ENCODE results near the gene RBM5. TPM values are rescaled to one million over a fixed set of nuclear protein-coding genes. Genes with fewer than 3 reads are reported as not detected.
A peak's percentile ranks its signal among the peaks of the same experiment; 100 is the strongest.

Gene RBM5
- total RNA-seq, 1 experiment from 2014 or later = 92.1 TPM

- DNase-seq (ENCODE audit: low spot score) (no peak), ATAC-seq (peak; percentile 11)
- Mint-ChIP-seq H3K4me3 (no peak overlapping the region), H3K4me1 (peaks cover 48% of the 10 kb centered on the region), H3K27me3 (ENCODE audit: low read depth) (no peaks in the 10 kb centered on the region), H3K27ac (peak overlapping the region; percentile 71), H3K36me3 (peaks cover 14% of the 10 kb centered on the region), H3K9me3 (no peaks in the 10 kb centered on the region)
- TF ChIP-seq GABPB1 (CRISPR knock-in tag; IDR thresholded peaks at IDR 0.05) (no peak), NFE2L1 (CRISPR knock-in tag; IDR thresholded peaks at IDR 0.05) (no peak), IRF2 (CRISPR knock-in tag; IDR thresholded peaks at IDR 0.05; ENCODE audit: borderline replicate concordance, low read depth) (no peak), CDX4 (CRISPR knock-in tag; IDR thresholded peaks at IDR 0.05; ENCODE audit: borderline replicate concordance) (no peak), ZNF263 (CRISPR knock-in tag; IDR thresholded peaks at IDR 0.05; ENCODE audit: low read depth) (no peak), JAZF1 (CRISPR knock-in tag; IDR thresholded peaks at IDR 0.05) (no peak), ATF3 (CRISPR knock-in tag; conservative IDR thresholded peaks at IDR 0.05) (no peak), FOXJ3 (CRISPR knock-in tag; IDR thresholded peaks at IDR 0.05; ENCODE audit: borderline replicate concordance) (no peak), FOXK1 (CRISPR knock-in tag; IDR thresholded peaks at IDR 0.05) (no peak), JUN (CRISPR knock-in tag; IDR thresholded peaks at IDR 0.05) (no peak), ZNF138 (CRISPR knock-in tag; conservative IDR thresholded peaks at IDR 0.05) (no peak), E2F5 (CRISPR knock-in tag; IDR thresholded peaks at IDR 0.05) (no peak), CREM (CRISPR knock-in tag; IDR thresholded peaks at IDR 0.05) (no peak)
- TF ChIP-seq, protein P1, sequence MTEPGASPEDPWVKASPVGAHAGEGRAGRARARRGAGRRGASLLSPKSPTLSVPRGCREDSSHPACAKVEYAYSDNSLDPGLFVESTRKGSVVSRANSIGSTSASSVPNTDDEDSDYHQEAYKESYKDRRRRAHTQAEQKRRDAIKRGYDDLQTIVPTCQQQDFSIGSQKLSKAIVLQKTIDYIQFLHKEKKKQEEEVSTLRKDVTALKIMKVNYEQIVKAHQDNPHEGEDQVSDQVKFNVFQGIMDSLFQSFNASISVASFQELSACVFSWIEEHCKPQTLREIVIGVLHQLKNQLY (CRISPR knock-in tag; IDR thresholded peaks at IDR 0.05) = no peak
- TF ChIP-seq, protein P2, sequence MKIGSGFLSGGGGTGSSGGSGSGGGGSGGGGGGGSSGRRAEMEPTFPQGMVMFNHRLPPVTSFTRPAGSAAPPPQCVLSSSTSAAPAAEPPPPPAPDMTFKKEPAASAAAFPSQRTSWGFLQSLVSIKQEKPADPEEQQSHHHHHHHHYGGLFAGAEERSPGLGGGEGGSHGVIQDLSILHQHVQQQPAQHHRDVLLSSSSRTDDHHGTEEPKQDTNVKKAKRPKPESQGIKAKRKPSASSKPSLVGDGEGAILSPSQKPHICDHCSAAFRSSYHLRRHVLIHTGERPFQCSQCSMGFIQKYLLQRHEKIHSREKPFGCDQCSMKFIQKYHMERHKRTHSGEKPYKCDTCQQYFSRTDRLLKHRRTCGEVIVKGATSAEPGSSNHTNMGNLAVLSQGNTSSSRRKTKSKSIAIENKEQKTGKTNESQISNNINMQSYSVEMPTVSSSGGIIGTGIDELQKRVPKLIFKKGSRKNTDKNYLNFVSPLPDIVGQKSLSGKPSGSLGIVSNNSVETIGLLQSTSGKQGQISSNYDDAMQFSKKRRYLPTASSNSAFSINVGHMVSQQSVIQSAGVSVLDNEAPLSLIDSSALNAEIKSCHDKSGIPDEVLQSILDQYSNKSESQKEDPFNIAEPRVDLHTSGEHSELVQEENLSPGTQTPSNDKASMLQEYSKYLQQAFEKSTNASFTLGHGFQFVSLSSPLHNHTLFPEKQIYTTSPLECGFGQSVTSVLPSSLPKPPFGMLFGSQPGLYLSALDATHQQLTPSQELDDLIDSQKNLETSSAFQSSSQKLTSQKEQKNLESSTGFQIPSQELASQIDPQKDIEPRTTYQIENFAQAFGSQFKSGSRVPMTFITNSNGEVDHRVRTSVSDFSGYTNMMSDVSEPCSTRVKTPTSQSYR (CRISPR knock-in tag; IDR thresholded peaks at IDR 0.05) = no peak
- TF ChIP-seq, protein P3, sequence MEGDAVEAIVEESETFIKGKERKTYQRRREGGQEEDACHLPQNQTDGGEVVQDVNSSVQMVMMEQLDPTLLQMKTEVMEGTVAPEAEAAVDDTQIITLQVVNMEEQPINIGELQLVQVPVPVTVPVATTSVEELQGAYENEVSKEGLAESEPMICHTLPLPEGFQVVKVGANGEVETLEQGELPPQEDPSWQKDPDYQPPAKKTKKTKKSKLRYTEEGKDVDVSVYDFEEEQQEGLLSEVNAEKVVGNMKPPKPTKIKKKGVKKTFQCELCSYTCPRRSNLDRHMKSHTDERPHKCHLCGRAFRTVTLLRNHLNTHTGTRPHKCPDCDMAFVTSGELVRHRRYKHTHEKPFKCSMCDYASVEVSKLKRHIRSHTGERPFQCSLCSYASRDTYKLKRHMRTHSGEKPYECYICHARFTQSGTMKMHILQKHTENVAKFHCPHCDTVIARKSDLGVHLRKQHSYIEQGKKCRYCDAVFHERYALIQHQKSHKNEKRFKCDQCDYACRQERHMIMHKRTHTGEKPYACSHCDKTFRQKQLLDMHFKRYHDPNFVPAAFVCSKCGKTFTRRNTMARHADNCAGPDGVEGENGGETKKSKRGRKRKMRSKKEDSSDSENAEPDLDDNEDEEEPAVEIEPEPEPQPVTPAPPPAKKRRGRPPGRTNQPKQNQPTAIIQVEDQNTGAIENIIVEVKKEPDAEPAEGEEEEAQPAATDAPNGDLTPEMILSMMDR (IDR thresholded peaks at IDR 0.05) = no peak
- CTCF ChIA-PET = interaction anchor here (0.6 to 2.6 kb wide), 19 partner anchors 9 to 102 kb away, joined by 3 to 14 read pairs (median 4); no protein-coding TSS in a partner anchor
- POLR2A ChIA-PET = no interaction called here
These were observed 76.5 kb downstream of the RBM5 start for GRCh38 chr3:50164984-50165909.

All from WTC11 (cell line).